Measurements from ENCODE around the gene ROMO1. TPM values are rescaled to one million over a fixed set of nuclear protein-coding genes. Genes with fewer than 3 reads are reported as not detected.
"Not testable (repeated sequence)": the region's sequence is repeated elsewhere in the genome, so short reads cannot be mapped to it uniquely, and the experiment has no call there.

The ROMO1 gene
- total and polyA plus RNA-seq, 11 donors = 120 to 591 (median 177) TPM

- DNase-seq = no peak
- peaks cover 0 to 100% (median 100%) of the 10 kb centered on the region in 9 donors for H3K36me3 ChIP-seq
- H3K4me3 ChIP-seq = no peak overlapping the region
- H3K9me3 ChIP-seq = no peaks in the 10 kb centered on the region
- H3K4me1 ChIP-seq = peaks cover 0 to 35% (median 29%) of the 10 kb centered on the region in 12 donors
- intact Hi-C loops (cut with DNase I) = no loop called here
- ATAC-seq = no peak
- H3K27me3 ChIP-seq = no peaks in the 10 kb centered on the region
- H3K27ac ChIP-seq = no peak overlapping the region
- WGBS, 4 donors = 52 to 71% (median 62%) methylated on average over 4 of the region's 4 CpGs
- TF ChIP-seq, protein P1, sequence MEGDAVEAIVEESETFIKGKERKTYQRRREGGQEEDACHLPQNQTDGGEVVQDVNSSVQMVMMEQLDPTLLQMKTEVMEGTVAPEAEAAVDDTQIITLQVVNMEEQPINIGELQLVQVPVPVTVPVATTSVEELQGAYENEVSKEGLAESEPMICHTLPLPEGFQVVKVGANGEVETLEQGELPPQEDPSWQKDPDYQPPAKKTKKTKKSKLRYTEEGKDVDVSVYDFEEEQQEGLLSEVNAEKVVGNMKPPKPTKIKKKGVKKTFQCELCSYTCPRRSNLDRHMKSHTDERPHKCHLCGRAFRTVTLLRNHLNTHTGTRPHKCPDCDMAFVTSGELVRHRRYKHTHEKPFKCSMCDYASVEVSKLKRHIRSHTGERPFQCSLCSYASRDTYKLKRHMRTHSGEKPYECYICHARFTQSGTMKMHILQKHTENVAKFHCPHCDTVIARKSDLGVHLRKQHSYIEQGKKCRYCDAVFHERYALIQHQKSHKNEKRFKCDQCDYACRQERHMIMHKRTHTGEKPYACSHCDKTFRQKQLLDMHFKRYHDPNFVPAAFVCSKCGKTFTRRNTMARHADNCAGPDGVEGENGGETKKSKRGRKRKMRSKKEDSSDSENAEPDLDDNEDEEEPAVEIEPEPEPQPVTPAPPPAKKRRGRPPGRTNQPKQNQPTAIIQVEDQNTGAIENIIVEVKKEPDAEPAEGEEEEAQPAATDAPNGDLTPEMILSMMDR (IDR thresholded peaks at IDR 0.05) = no peak
- no peak for TF ChIP-seq POLR2A (IDR thresholded peaks at IDR 0.05)
These were observed 14.9 kb downstream of the ROMO1 start for GRCh38 chr20:35714127-35714526.

DNA sequence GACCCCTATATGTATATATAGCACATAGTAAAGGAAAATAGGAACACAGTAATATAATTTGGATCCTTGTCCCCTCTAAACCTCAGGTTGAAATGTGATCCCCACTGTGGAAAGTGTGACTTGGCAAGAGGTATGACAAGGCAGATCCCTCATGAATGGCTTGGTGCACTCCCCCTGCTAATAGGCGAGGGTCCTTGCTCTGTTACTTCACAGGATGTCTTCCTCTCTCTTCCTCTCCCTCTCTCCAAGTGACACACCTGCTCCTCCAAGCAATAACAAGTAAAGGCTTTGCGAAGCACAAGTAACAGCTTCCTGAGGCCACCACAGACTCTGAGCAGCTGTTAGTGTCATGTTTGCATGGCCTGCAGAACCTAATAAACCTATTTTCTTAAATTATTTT, 16.4 kb downstream of the ROMO1 start:
- DNase-seq = no peak
- H3K27ac ChIP-seq = no peak overlapping the region
- 88 to 98% (median 95%) methylated on average over 2 of the region's 2 CpGs for WGBS, 4 donors
- intact Hi-C loops (cut with DNase I) = loop anchor here in 1 of 10 donors (5.0 kb wide), 1 partner anchor 167 kb away; no protein-coding TSS in a partner anchor
- peaks cover 0 to 34% (median 23%) of the 10 kb centered on the region in 12 donors for H3K4me1 ChIP-seq
- no peaks in the 10 kb centered on the region for H3K9me3 ChIP-seq
- no peak overlapping the region for H3K4me3 ChIP-seq
- H3K27me3 ChIP-seq = no peaks in the 10 kb centered on the region
- ATAC-seq = no peak
- TF ChIP-seq, protein P1 (IDR thresholded peaks at IDR 0.05) = no peak
- no peak for TF ChIP-seq POLR2A (IDR thresholded peaks at IDR 0.05)
- peaks cover 0 to 100% (median 100%) of the 10 kb centered on the region in 9 donors for H3K36me3 ChIP-seq

GRCh38 chr20:35716330-35716729, 17.1 kb downstream of the ROMO1 start:
- Histone ChIP-seq H3K4me3 (no peak overlapping the region), H3K36me3 (peaks cover 1 to 100% (median 100%) of the 10 kb centered on the region in 9 donors), H3K4me1 (peaks cover 0 to 33% (median 19%) of the 10 kb centered on the region in 12 donors), H3K27ac (no peak overlapping the region), H3K27me3 (no peaks in the 10 kb centered on the region), H3K9me3 (no peaks in the 10 kb centered on the region)
- ATAC-seq = no peak
- no peak for DNase-seq
- WGBS, 4 donors = 94 to 95% (median 95%) methylated on average over 4 of the region's 4 CpGs
- intact Hi-C loops (cut with DNase I) = loop anchor here in 1 of 10 donors (5.0 kb wide), 1 partner anchor 166 kb away; no protein-coding TSS in a partner anchor
- TF ChIP-seq POLR2A (IDR thresholded peaks at IDR 0.05) = no peak
- TF ChIP-seq, protein P1 (IDR thresholded peaks at IDR 0.05) = no peak

DNA sequence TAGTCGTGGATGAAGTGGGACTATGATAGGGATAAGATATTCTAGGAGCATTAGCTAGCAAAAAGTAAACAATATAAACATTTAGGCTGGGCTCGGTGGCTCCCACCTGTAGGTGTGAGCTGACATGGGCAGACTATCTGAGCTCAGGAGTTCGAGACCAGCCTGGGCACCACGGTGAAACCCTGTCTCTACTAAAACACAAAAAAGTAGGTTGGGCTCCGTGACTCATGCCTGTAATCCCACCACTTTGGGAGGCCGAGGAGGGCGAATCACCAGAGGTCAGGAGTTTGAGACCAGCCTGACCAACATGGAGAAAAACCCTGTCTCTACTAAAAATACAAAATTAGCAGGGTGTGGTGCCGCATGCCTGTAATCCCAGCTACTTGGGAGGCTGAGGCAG, 19.1 kb downstream of the ROMO1 start:
- H3K9me3 ChIP-seq, DNase-seq, H3K4me3 ChIP-seq, H3K27ac ChIP-seq, ATAC-seq, H3K27me3 ChIP-seq: not testable (repeated sequence)
- peaks cover 0 to 42% (median 22%) of the 10 kb centered on the region in 12 donors for H3K4me1 ChIP-seq
- peaks cover 3 to 100% (median 100%) of the 10 kb centered on the region in 9 donors for H3K36me3 ChIP-seq
- intact Hi-C loops (cut with DNase I) = loop anchor here in 1 of 10 donors (5.0 kb wide), 1 partner anchor 164 kb away; no protein-coding TSS in a partner anchor
- 87 to 92% (median 90%) methylated on average over 8 of the region's 8 CpGs for WGBS, 4 donors
